NCI-H774 (cell line): ENCODE measurements around the gene MED22.
A peak's percentile ranks its signal among the peaks of the same experiment; 100 is the strongest.
"Not testable (repeated sequence)": the region's sequence is repeated elsewhere in the genome, so short reads cannot be mapped to it uniquely, and the experiment has no call there.

Source experiments
- DNase-seq: peaks from one replicate; lab custom pipeline; 2025; lab: John Stamatoyannopoulos, UW

MED22 gene

GRCh38 chr9:133347985-133348717 lies at the start of gene MED22, which contains the start of gene RPL7A:
MED22 (minus strand) TSS chr9:133348131; CDS start chr9:133346662, 1,469 bp downstream.
RPL7A (plus strand) TSS chr9:133348218; CDS start chr9:133348244, 26 bp downstream.
- DNase-seq = peak; percentile 96

GRCh38 chr9:133397370-133397769 lies 49.4 kb upstream of the MED22 start:
- no peak for DNase-seq

GRCh38 chr9:133396952-133397351 lies 49.0 kb upstream of the MED22 start:
- no peak for DNase-seq

GRCh38 chr9:133394687-133395271 lies 46.8 kb upstream of the MED22 start:
- no peak for DNase-seq

- DNase-seq = no peak
Observed at GRCh38 chr9:133393399-133393798, 45.5 kb upstream of the MED22 start.

GRCh38 chr9:133392308-133392707 lies 44.4 kb upstream of the MED22 start:
- DNase-seq = not testable (repeated sequence)

- DNase-seq = not testable (repeated sequence)
Observed at GRCh38 chr9:133391449-133391848, 43.5 kb upstream of the MED22 start.

- DNase-seq = no peak
Observed at GRCh38 chr9:133390713-133391112, 42.8 kb upstream of the MED22 start.

- no peak for DNase-seq
Observed at GRCh38 chr9:133389562-133389961, 41.6 kb upstream of the MED22 start.

GRCh38 chr9:133389025-133389557 lies 41.2 kb upstream of the MED22 start:
- DNase-seq = no peak

GRCh38 chr9:133387680-133388079 lies 39.7 kb upstream of the MED22 start:
- DNase-seq = no peak

GRCh38 chr9:133386338-133386737 lies 38.4 kb upstream of the MED22 start:
- no peak for DNase-seq

- no peak for DNase-seq
Observed at GRCh38 chr9:133385452-133385851, 37.5 kb upstream of the MED22 start.

- DNase-seq = no peak
Observed at GRCh38 chr9:133384736-133385321, 36.9 kb upstream of the MED22 start.

GRCh38 chr9:133383438-133383837 lies 35.5 kb upstream of the MED22 start:
- no peak for DNase-seq

GRCh38 chr9:133382507-133383141 lies 34.7 kb upstream of the MED22 start:
- DNase-seq = no peak

GRCh38 chr9:133380734-133381133 lies 32.8 kb upstream of the MED22 start:
- DNase-seq = no peak

GRCh38 chr9:133379153-133380086 lies 31.5 kb upstream of the MED22 start:
- no peak for DNase-seq

- DNase-seq = peak; percentile 15
Observed at GRCh38 chr9:133378408-133378962, 30.6 kb upstream of the MED22 start.

GRCh38 chr9:133377721-133378216 lies 29.8 kb upstream of the MED22 start:
- DNase-seq = no peak

GRCh38 chr9:133377280-133377679 lies 29.3 kb upstream of the MED22 start:
- not testable (repeated sequence) for DNase-seq
